Right renal cortex interstitium (tissue), 3 donors: ENCODE measurements around the gene CDS2. TPM values are rescaled to one million over a fixed set of nuclear protein-coding genes. Genes with fewer than 3 reads are reported as not detected.

Experiments
- DNase-seq, 3 donors: peaks; one replicate each; pipeline ENCODE4 v3.0.0-alpha.2; 2013; ENCODE audit warnings: low read depth in 3 of 3, low spot score in 2 of 3
- polyA plus RNA-seq, 3 donors: library from polyadenylated mRNA; unstranded; fragments of 120-200 nt; gene quantifications; one replicate each; pipeline ENCODE4 v1.2.1, GENCODE V29; 2013; ENCODE audit not compliant: insufficient read length in 3 of 3

Gene CDS2
- polyA plus RNA-seq, 3 donors = 37.6 to 43.0 (median 42.5) TPM

GRCh38 chr20:5177071-5177470, 50.3 kb downstream of the CDS2 start:
- DNase-seq = no peak

GRCh38 chr20:5178046-5178445, 51.2 kb downstream of the CDS2 start:
- DNase-seq = no peak

- no peak for DNase-seq
These were observed 53.6 kb downstream of the CDS2 start for GRCh38 chr20:5180421-5180820.

- DNase-seq = no peak
These were observed 54.1 kb downstream of the CDS2 start for GRCh38 chr20:5180933-5181332.

GRCh38 chr20:5181492-5181891, 54.7 kb downstream of the CDS2 start:
- no peak for DNase-seq

- no peak for DNase-seq
These were observed 55.1 kb downstream of the CDS2 start for GRCh38 chr20:5181958-5182357.

- DNase-seq = no peak
These were observed 55.9 kb downstream of the CDS2 start for GRCh38 chr20:5182615-5183254.

GRCh38 chr20:5183731-5184474, 57.1 kb downstream of the CDS2 start:
- DNase-seq = no peak

- no peak for DNase-seq
These were observed 57.9 kb downstream of the CDS2 start for GRCh38 chr20:5184684-5185083.

GRCh38 chr20:5187122-5187521, 60.3 kb downstream of the CDS2 start:
- no peak for DNase-seq

GRCh38 chr20:5188736-5189135, 61.9 kb downstream of the CDS2 start:
- no peak for DNase-seq

- DNase-seq = no peak
These were observed 63.1 kb downstream of the CDS2 start for GRCh38 chr20:5189917-5190316.

- DNase-seq = no peak
These were observed 63.6 kb downstream of the CDS2 start for GRCh38 chr20:5190444-5190843.

- peak in 2 of 3 donors; percentile 47 to 50 for DNase-seq
These were observed 65.2 kb downstream of the CDS2 start for GRCh38 chr20:5191829-5192569.

GRCh38 chr20:5192570-5193431, 66.0 kb downstream of the CDS2 start:
- no peak for DNase-seq

GRCh38 chr20:5195655-5196054, 68.8 kb downstream of the CDS2 start:
- no peak for DNase-seq

GRCh38 chr20:5196149-5196548, 69.3 kb downstream of the CDS2 start:
- no peak for DNase-seq

GRCh38 chr20:5197270-5197827, 70.5 kb downstream of the CDS2 start:
- DNase-seq = no peak

GRCh38 chr20:5197847-5198650, 71.2 kb downstream of the CDS2 start:
- DNase-seq = no peak

GRCh38 chr20:5198651-5198924, 71.8 kb downstream of the CDS2 start:
- DNase-seq = no peak
